Hepatocyte (in vitro differentiated cells): Measurements from ENCODE around the gene DLEC1. TPM values are rescaled to one million over a fixed set of nuclear protein-coding genes. Genes with fewer than 3 reads are reported as not detected.
A peak's percentile ranks its signal among the peaks of the same experiment; 100 is the strongest.

Source experiments
- DNase-seq: peaks from one replicate; pipeline ENCODE4 v3.0.0-alpha.2; 2016; ENCODE audit warnings: low spot score
- H2AFZ ChIP-seq: fragments of 200-600 bp; sonication (generic); 2 replicates; pipeline ENCODE4 v1.6.0; 2016; ENCODE audit warnings: antibody characterized with exemption, mild to moderate bottlenecking
- H3K27ac ChIP-seq: fragments of 200-600 bp; sonication (generic); 2 replicates; pipeline ENCODE4 v1.5.1; 2016; ENCODE audit warnings: mild to moderate bottlenecking
- H3K27me3 ChIP-seq: fragments of 200-600 bp; sonication (generic); 2 replicates; pipeline ENCODE4 v1.6.1; 2016
- H3K36me3 ChIP-seq: fragments of 200-600 bp; sonication (generic); replicated peaks from 2 replicates; pipeline ENCODE4 v1.5.1; 2016; ENCODE audit warnings: low read depth; ENCODE audit not compliant: insufficient read depth
- H3K4me1 ChIP-seq: fragments of 200-600 bp; sonication (generic); 2 replicates; pipeline ENCODE4 v1.5.1; 2016; ENCODE audit warnings: mild to moderate bottlenecking, moderate library complexity; ENCODE audit not compliant: insufficient read depth
- H3K4me2 ChIP-seq: fragments of 200-600 bp; sonication (generic); 2 replicates; pipeline ENCODE4 v1.6.0; 2016
- H3K4me3 ChIP-seq: fragments of 200-600 bp; sonication (generic); 2 replicates; pipeline ENCODE4 v1.5.1; 2016; ENCODE audit warnings: mild to moderate bottlenecking
- H3K79me2 ChIP-seq: fragments of 200-600 bp; sonication (generic); 2 replicates; pipeline ENCODE4 v1.6.0; 2017; ENCODE audit warnings: mild to moderate bottlenecking
- H3K9me2 ChIP-seq: fragments of 200-600 bp; sonication (generic); replicated peaks from 2 replicates; pipeline ENCODE4 v1.6.0; 2017; ENCODE audit warnings: mild to moderate bottlenecking; ENCODE audit not compliant: insufficient read depth
- H3K9me3 ChIP-seq: fragments of 200-600 bp; sonication (generic); 2 replicates; pipeline ENCODE4 v1.5.1; 2016; ENCODE audit warnings: low read depth, mild to moderate bottlenecking
- H4K20me1 ChIP-seq: fragments of 200-600 bp; sonication (generic); 2 replicates; pipeline ENCODE4 v1.6.0; 2016; ENCODE audit warnings: mild to moderate bottlenecking; ENCODE audit not compliant: insufficient read depth, poor library complexity, severe bottlenecking
- EZH2 ChIP-seq: fragments of 200-600 bp; sonication (generic); IDR thresholded peaks from 2 replicates; pipeline ENCODE4 v1.6.1; 2016; ENCODE audit warnings: antibody characterized with exemption, mild to moderate bottlenecking, borderline replicate concordance
- EZH2phosphoT487 ChIP-seq: fragments of 200-600 bp; sonication (generic); IDR thresholded peaks from one replicate; pipeline ENCODE4 v1.6.1; 2018; ENCODE audit warnings: antibody characterized with exemption, mild to moderate bottlenecking, low read depth, moderate library complexity; ENCODE audit not compliant: unreplicated experiment, severe bottlenecking
- WGBS: methylation state at CpG from one replicate; pipeline ENCODE4 v1.1.6; 2016; ENCODE audit warnings: low lambda C conversion rate; ENCODE audit errors: missing lambda C conversion rate; 5-methylcytosine and 5-hydroxymethylcytosine counted together
- polyA plus RNA-seq: library from polyadenylated mRNA; unstranded; fragments of >200 nt; fragmentation: Nextera tagmentation; extraction: Ambion mirVana; gene quantifications from 2 replicates; pipeline ENCODE4 v1.2.1, GENCODE V29; 2016
- total RNA-seq: library from RNA; depleted of rRNA; stranded (reverse); fragments of >200 nt; gene quantifications from 2 replicates; pipeline ENCODE4 v1.2.3, GENCODE V29; 2014
- TF ChIP-seq, protein P1 (sequence below): fragments of 200-600 bp; sonication (generic); IDR thresholded peaks from 2 replicates; pipeline ENCODE4 v1.5.1; 2016; ENCODE audit warnings: antibody characterized with exemption, mild to moderate bottlenecking; ENCODE audit not compliant: poor library complexity

DLEC1 gene
- total and polyA plus RNA-seq, 2 experiments from 2014 or later = 0.23 to 1.5 TPM

DNA sequence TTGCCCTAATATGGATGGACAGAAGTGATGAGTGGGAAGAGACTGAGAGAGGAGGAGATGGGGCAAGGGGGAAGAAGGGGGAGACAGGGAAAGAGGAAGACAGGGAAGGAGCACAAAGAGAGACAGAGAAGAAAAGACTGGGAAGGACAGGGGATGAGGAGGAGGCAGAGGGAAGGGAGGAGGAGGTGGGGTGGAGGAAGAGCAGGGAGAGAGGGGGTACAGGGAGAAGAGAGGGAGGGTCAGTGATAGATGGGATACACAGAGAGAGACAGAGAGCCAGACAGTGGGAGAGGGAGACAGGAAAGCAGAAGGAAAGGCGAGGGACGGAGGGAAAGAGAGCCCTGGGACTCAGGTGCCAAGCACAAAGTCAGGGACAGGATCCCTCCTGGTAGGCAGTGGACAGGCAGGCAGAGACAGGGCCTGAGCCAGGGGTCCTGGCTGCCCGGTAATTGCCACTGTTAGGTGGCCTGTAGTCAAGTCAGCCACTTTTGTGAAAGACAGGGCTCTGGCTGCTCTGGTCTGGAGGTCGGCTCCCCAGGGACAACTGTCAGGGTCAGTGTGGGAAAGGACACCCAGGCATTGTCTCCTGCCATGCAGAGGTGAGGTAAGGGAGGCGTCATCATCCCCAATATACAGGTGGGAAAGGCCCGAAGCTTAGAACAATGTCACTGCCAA lies 38.6 kb upstream of the DLEC1 start:
- Histone ChIP-seq H3K4me3 (no peak overlapping the region), H3K36me3 (no peaks in the 10 kb centered on the region), H3K27ac (no peak overlapping the region), H3K9me3 (no peaks in the 10 kb centered on the region), H3K27me3 (no peaks in the 10 kb centered on the region), H4K20me1 (no peaks in the 10 kb centered on the region), H2AFZ (no peak overlapping the region), H3K9me2 (no peaks in the 10 kb centered on the region), H3K4me1 (peaks cover 38% of the 10 kb centered on the region), H3K4me2 (no peak overlapping the region), H3K79me2 (no peaks in the 10 kb centered on the region)
- 97% methylated on average over 5 of the region's 6 CpGs for WGBS
- DNase-seq = no peak
- TF ChIP-seq, protein P1, sequence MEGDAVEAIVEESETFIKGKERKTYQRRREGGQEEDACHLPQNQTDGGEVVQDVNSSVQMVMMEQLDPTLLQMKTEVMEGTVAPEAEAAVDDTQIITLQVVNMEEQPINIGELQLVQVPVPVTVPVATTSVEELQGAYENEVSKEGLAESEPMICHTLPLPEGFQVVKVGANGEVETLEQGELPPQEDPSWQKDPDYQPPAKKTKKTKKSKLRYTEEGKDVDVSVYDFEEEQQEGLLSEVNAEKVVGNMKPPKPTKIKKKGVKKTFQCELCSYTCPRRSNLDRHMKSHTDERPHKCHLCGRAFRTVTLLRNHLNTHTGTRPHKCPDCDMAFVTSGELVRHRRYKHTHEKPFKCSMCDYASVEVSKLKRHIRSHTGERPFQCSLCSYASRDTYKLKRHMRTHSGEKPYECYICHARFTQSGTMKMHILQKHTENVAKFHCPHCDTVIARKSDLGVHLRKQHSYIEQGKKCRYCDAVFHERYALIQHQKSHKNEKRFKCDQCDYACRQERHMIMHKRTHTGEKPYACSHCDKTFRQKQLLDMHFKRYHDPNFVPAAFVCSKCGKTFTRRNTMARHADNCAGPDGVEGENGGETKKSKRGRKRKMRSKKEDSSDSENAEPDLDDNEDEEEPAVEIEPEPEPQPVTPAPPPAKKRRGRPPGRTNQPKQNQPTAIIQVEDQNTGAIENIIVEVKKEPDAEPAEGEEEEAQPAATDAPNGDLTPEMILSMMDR = no peak
- TF ChIP-seq EZH2 (no peak), EZH2phosphoT487 (no peak)

DNA sequence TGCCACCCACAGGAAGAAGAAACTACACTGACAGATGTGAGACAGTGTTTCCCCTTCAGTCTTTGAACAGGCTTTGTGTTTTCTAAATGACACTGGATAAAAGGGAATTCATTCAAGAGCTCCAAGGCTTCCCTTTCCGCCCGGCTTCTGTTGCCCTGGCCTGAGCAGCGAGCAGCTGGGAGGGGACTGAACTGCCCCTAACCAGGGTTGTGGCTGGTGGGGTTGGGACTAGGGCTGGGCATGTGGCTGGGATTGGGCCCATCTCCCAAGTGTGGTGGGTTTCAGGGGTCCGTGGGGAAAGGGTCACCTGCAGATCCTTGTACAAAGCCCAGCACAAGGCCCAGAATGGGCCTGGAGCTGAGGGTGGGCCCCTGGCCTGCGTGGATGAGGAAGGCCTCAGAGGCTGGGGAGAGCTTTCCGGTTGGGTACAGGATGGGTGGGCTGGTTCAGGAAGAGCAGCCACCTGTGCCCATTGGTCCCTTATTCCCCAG lies 38.0 kb upstream of the DLEC1 start:
- no peak overlapping the region for H3K27ac ChIP-seq
- no peaks in the 10 kb centered on the region for H3K79me2 ChIP-seq
- H3K4me2 ChIP-seq = no peak overlapping the region
- no peaks in the 10 kb centered on the region for H3K9me2 ChIP-seq
- peaks cover 39% of the 10 kb centered on the region for H3K4me1 ChIP-seq
- no peak overlapping the region for H3K4me3 ChIP-seq
- H3K36me3 ChIP-seq = no peaks in the 10 kb centered on the region
- TF ChIP-seq, protein P1 = no peak
- TF ChIP-seq EZH2phosphoT487 = no peak
- no peak for TF ChIP-seq EZH2
- 96% methylated on average over 6 of the region's 6 CpGs for WGBS
- DNase-seq = no peak
- H4K20me1 ChIP-seq = no peaks in the 10 kb centered on the region
- H3K9me3 ChIP-seq = no peaks in the 10 kb centered on the region
- no peaks in the 10 kb centered on the region for H3K27me3 ChIP-seq
- H2AFZ ChIP-seq = no peak overlapping the region

DNA sequence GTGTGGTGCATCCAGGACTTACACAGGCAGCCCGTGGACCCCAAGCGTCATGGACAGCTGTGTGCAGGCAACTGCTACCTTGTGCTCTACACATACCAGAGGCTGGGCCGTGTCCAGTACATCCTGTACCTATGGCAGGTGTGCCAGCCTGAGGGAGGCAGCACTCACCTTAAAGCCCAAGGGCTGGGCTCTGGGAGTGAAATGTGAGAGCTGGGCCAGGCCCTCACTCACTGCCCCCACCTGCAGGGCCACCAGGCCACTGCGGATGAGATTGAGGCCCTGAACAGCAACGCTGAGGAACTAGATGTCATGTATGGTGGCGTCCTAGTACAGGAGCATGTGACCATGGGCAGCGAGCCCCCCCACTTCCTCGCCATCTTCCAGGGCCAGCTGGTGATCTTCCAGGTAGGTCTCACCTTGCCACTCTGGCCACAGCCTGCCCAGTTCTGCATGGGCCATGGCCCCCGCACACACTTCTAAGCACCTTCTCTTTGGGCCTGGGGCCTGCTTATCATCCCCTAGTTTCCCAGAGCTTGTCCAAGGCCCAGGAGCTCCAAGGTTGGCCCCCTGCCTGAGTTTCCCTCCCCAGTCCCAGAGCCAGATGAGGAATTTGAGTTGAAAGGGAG lies 37.4 kb upstream of the DLEC1 start:
- no peak for DNase-seq
- Histone ChIP-seq H3K27me3 (no peaks in the 10 kb centered on the region), H3K9me3 (no peaks in the 10 kb centered on the region), H2AFZ (no peak overlapping the region), H3K79me2 (no peaks in the 10 kb centered on the region), H4K20me1 (no peaks in the 10 kb centered on the region), H3K27ac (peak overlapping the region; percentile 98), H3K4me3 (no peak overlapping the region), H3K9me2 (no peaks in the 10 kb centered on the region), H3K36me3 (no peaks in the 10 kb centered on the region), H3K4me1 (peaks cover 39% of the 10 kb centered on the region), H3K4me2 (no peak overlapping the region)
- TF ChIP-seq, protein P1 = peak; percentile 10
- TF ChIP-seq EZH2 = no peak
- 88% methylated on average over 9 of the region's 9 CpGs for WGBS
